Measurements from ENCODE around the gene INCENP.
"Not testable (repeated sequence)": the region's sequence is repeated elsewhere in the genome, so short reads cannot be mapped to it uniquely, and the experiment has no call there.

The INCENP gene

DNA sequence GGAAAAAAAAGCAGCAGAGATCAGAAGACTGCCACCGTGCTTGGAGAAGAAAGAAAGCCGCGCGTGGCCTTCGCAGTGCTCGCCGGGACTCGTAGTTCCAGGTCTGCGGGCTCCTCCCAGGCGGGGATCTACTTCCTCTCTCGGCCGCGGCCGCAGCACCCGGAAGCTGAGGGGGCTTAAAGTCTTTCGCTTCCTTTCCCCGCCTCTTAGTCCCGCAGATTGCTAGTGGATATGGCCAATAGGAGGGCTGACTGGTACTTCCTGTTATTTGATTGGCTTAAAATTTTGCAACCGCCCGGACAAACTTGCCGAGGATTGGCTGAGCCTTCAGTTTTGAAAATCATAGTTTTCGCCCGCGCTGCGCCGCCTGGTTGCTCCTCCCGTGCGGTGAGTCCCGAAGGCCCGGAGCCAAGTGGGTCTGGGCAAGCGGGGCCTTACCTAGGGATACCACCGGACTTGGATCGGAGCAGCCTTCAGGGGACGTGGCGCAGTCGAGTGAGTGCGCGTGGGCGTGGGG lies at the start of gene INCENP:
Gene INCENP, plus strand, starts transcription at position 343 of the 517 bp plus-strand sequence. CDS start 4,151 bp downstream, outside the sequence.
- peak; percentile 85 to 96 (median 94) for DNase-seq

DNA sequence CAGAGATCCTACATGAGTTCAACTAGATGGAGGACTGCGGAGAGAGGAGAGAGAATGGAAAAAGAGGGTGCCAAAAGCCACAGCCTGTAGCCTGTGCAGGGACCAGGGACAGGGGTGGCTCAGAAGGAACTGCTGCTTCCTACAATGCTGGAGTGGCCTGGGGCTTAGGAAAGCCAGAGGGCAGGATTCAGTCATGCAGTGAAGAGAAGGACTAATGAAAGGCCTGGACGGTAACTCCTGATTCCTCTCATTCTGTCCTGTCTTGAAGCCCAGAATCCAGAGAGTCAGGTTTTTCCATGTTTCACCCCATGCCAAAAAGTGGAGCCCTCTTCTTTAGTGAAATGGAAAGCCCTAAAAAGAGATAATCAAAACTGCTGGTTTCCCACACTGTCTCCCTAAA lies 48.4 kb upstream of the INCENP start:
- no peak for DNase-seq

GRCh38 chr11:62077132-62077531 lies 46.7 kb upstream of the INCENP start:
- no peak for DNase-seq

DNA sequence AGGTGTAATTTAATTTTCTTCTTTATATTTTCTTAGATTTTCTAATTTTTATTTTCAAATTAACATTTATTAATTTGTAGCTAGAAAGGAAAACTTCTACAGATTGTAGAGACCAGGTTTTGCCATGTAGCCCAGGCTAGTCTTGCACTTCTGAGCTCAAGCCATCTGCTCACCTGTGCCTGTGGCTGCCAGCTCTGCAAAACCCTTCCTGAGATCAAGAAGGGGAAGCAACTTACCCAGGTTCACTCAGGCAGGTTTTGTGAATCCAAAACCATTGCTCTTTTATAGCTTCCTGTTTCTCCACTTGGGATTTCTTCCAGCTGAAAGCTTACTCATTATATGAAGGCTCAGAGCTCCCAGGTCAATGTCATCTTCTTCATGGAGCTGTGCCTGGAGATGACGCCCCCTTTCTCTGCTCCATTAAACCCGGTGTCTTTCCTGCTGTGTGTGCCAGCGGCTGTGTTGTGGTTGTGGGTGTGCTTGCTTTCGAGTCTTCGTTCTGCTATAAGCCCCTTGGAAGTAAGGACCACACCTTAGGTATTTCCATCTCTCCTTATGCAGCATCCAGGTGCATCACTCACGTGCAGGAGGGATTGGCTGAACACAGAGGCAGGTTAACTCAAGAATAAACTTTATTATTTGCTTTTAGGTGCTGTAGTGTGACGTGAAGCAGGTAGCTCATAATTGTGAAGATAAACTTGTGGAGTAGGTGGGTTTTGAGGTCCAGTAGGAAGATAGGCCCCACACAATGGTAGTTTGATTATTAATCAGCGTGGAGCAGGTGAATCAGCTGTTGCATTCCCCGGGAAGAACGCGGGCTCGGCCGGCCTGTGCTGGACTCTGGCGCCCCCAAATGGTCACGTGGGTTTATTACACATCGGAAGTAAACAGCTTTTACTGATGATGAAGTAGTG lies 42.2 kb upstream of the INCENP start:
- peak; percentile 57 to 81 (median 74) for DNase-seq

- DNase-seq: no peak
These were observed 41.5 kb upstream of the INCENP start for GRCh38 chr11:62082292-62082657.

DNA sequence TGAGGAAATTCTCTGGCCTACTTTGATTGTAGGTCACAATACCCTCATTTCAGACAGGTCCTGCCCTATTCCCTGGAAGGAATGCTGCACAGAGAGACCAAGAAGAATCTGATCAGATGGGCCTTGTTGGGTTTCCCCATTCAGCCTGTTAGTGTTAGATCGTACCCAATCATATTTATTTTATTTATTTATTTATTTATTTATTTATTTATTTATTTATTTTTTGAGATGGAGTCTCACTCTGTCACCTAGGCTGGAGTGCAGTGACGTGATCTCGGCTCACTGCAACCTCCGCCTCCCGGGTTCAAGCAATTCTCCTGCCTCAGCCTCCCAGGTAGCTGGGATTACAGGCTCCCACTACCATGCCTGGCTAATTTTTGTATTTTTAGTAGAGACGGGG lies 39.0 kb upstream of the INCENP start:
- DNase-seq: not testable (repeated sequence)

GRCh38 chr11:62087694-62088093 lies 36.1 kb upstream of the INCENP start:
- no peak for DNase-seq

DNA sequence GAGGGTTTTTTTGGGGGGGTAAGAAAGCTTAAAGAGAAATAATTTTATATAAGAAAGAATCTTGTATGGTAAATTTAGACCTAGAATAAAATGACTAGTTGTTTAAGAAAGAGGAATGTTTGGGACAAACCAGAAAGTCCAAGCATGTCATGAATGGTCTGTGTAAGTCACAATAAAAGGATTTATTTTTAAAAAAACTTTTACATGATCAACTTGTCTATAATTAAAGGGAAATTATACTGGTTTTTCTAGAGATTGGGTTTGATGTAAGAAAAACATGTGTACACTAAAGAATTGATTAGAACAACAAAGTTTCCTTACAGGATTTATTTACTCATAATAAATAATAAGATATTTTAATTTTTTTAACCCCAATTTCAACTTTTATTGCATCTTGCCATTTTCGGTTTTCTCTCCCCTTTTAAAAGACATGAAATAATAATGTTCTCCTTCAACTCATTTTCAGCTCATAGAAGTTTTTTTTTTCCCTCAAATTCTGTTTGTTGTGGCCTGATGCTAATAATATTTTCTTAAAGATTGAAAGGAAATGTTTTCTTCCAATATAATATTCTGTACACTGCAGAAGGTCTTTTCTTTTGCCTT lies 35.4 kb upstream of the INCENP start:
- no peak for DNase-seq

- DNase-seq: no peak
These were observed 20.7 kb upstream of the INCENP start for GRCh38 chr11:62103141-62103540.

DNA sequence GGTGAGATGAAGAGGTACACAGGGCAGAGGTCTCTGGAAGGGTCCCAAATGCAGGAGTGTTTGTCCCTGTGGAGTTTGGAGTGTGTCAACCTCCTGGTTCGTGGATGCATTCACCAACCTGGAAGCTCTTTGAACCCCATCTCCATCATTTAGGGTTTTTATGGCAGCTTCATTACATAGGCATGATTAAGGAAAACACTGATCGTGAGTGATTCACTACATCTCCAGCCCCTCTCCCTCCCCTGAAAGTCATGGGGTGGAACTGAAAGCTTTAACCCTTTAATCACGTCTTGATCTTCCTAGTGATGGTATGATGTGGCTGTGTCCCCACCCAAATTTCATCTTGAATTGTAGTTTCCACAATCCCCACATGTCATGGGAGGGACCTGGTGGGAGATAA lies 19.8 kb upstream of the INCENP start:
- no peak for DNase-seq

GRCh38 chr11:62104816-62105653 lies 18.8 kb upstream of the INCENP start:
- DNase-seq: peak in 5 of 6 experiments; percentile 3 to 34 (median 16)

GRCh38 chr11:62105667-62106191 lies 18.1 kb upstream of the INCENP start:
- no peak for DNase-seq

- peak; percentile 5 to 77 (median 30) for DNase-seq
These were observed 15.6 kb upstream of the INCENP start for GRCh38 chr11:62108017-62108750.

DNA sequence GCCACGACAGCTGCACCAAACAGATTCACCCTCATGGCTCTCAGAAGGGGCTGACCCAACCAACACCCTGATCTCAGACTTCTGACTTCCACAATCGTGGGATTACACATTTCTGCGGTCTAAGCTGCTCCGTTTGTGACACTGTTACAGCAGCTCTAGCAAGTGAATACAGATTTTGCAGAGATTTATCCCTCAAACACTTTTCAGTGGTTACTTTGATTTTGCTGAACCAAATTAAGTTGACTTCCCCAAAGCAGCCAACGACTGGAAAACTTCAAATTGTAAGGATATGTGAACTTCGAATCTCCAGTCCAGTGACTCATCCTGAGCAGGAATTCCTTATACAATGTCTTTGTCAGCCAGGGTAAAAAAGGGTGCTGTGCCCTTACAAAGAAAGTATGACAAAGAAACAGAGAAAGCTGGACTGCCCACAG lies 14.8 kb upstream of the INCENP start:
- DNase-seq: no peak

- DNase-seq: no peak
These were observed 8.6 kb upstream of the INCENP start for GRCh38 chr11:62115085-62115694.

- no peak for DNase-seq
These were observed 7.4 kb upstream of the INCENP start for GRCh38 chr11:62116451-62116850.

- no peak for DNase-seq
These were observed 4.2 kb upstream of the INCENP start for GRCh38 chr11:62119569-62119968.

DNA sequence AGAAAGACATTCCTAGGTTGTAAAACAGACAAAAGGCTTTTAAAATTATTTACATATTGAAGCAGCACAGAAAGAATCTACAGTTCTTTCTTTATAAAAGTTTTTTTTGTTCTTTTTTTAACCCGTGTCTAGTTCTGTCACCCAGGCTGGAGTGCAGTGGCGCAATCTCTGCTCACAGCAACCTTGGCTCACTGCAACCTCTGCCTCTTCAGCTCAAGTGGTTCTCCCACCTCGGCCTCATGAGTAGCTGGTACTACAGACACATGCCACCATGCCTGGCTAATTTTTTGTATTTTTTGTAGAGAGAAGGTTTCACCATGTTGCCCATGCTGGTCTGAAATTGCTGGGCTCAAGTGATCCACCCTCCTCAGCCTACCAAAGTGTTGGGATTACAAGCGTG lies 3.8 kb upstream of the INCENP start:
- no peak for DNase-seq

- no peak for DNase-seq
These were observed 3.4 kb upstream of the INCENP start for GRCh38 chr11:62120431-62120830.

DNA sequence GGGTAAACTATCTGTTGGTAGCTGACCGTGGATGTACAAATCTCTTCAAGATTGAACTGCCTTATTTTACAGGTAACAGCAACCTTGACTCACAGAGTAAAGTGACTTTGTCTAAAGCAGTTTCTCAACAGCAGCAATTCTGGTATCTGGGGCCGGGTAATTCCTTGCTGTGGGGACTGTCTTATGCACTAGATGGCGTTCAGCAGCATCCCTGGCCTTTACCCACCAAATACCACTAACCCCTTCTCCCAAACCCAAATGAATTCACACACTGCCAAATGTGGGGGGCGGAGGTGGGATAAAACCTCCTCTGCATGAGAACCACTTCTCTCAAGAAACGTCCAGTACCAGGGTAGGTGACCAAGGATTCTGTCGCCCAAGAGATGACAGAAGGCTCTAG lies 1.7 kb upstream of the INCENP start:
- no peak for DNase-seq

Measured in stimulated activated naive CD4-positive, alpha-beta T cell (primary cell).